Stimulated activated CD8-positive, alpha-beta memory T cell treated with anti-CD3 and anti-CD28 coated beads, Interleukin-7, amount 100 ng/mL, for 1 hour (primary cell): ENCODE measurements around the gene ANXA6.

ENCODE experiments used
- DNase-seq, 2 donors: peaks; one replicate each; pipeline ENCODE4 v3.0.0-alpha.2; 2020; ENCODE audit warnings: low read depth in 2 of 2

Gene ANXA6

DNA sequence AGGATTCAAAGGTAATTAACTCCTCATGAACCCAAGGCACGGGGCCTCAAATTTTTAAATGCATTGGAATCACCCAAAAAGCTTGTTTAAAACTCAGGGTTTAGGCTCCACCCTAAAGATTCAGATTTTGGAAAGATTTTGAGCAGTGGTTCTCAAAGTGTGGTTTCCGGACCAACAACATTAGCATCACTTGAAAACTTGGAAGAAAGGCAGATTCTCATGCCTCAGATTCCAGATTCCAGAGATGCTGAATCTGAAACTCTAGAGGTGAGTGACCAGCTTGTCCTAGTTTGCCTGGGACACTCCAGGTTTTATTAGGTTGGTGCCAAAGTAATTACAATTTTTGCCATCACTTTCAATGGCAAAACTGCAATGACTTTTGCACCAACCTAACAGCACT is 52.0 kb downstream of the ANXA6 start:
- no peak for DNase-seq

DNA sequence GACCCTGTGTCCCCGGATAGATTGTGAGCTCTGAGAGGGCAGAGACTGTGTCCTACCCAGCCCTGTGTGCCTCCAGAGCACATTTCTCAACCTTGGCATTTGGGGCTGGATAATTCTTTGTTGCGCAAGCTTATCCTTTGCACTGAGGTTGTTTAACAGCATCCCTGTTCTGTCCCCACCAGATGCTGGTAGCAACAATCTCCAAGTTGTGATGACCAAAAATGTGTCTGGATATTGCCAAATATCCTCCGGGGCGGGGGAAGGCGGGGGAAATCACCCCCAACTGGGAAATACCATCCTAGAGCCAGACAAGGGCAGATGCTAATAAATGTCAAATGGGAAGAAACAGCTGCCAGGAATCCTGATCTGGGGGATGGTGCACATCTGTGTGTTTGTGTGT is 52.8 kb downstream of the ANXA6 start:
- DNase-seq: no peak

DNA sequence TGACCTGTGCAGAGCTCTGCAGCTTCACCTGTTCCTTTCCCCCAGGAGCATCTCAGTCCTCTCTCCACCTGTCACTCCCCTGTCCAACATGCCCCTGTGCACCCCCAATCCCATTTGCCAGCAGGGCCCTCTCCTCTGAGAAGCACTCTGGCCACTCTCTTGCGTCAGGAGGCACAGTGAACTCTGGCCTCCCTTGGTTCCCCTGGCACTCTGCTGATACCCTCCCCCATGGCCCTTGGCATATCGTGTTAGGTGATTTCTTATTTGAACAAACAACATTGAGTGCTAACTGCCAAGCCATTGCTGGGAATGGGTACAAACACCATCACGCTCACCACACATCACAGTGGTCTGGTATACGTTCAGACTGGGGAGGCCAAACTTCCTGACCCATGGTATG is 55.8 kb downstream of the ANXA6 start:
- no peak for DNase-seq

DNA sequence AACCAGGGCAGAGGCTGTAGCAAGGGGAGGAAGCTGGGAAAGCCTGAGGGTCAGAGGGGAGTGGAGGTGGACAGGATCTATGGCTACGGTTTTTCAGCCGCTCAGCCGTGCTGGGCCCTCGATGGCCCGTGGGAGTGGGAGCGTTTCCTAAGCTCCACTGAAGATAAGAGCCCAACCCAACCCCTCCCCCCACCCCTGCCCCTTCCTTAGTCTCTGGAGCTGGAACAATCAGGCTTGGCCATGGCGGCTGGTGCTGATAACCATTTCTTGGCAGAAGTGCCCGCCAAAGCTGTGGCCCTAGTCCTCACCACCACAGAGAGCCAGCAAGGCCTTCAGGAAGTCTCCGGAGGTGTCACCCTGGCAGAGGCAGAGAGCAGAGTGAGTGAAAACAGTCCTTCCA is 56.4 kb downstream of the ANXA6 start:
- no peak for DNase-seq

DNA sequence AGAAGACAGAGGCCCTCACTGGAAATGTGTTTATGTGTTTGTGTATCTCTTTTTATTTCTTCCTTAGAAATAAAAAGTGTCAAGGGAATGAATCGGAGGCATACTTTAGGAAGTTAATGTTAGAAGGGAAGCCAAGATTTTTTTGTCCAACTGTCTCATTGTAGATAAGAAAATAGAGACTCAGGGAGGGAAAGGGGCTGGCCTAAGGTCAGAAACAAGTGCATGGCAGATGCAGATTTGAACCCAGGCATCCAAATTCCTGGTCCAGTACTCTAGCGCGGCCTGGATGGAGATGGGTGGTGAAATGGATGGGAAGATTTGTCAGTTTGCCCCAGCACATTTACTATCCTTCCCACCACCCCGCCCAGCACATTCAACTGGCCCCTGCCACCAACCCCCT is 56.9 kb downstream of the ANXA6 start:
- DNase-seq: no peak

DNA sequence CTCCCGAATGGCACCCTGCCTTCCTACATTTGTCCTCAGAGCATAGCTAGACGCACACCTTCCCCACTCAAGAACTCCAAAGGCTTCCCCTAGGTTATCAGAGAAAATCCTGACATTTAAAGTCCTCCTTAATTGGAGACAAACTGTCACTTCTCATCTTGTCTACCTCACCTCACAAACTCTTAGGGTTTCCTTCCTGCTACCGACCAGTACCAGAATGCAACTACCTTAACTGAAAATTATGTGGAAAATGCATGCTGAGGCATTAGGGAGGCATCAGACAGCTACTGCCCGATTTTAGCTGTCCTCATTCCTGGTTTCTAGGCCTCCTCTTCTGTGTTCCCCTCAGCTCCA is 58.8 kb downstream of the ANXA6 start:
- DNase-seq: no peak

DNA sequence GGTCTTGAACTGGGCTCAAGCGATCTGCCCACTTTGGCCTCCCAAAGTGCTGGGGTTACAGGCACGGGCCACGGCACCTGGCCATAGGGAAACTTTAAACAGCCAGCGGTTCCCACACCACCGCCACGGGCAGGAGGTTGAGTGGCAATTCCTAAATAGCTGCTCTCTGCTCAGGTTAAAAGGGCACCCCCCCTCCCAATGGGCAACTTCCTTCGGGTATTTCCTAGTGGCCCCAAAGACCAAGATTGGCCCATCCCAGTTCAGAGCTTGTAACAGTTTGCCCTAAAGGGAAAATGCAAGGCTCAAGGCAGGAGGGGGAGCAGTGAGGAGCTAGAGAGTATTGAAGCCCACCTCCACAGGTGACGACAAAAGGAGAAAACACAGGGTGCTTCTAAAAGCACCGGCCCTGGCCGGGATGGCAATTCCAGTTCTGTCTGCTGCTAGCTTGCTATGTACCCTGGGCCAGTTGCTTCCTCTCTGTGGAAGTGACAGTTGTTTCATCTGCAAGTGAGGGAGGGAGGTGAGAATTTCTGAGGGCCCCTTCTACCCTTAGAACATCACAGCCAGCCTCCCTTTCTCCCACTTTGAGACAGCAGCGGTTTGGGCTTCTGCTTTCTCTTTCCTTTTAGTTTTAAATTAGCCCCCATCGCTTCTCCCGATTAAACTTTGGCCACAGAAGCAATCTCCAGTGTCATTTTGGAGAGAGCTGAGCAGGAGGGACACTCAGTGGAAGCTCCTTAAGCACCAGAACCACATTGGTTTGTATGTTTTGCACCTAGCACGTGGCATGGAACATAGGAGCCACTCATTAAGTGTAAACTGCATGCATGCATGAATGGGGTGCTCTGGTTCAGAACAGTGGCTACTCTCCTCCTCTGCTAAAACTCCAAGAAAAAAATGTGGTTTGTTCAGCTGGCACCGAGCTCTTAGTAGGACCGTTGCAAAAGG is 59.5 kb downstream of the ANXA6 start:
- no peak for DNase-seq

DNA sequence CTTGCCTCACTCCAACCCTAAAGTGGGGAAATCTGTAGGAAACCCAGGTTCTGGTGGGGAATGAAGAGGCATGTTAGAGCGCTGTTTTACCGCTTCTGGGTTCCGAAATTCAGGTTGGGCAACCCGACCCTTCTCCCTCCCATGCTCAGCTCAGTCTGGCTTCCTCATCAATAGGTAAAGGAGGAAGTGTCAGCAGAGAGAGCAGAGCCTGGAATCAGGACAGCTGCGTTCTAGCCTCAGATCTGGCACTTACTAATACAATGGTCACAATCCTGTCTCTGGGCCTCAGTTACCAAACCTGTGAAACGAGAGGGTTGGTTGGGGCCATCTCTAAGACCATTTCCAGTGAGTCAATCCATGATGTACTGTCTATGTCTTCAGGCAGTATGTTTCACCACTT is 60.5 kb downstream of the ANXA6 start:
- no peak for DNase-seq

DNA sequence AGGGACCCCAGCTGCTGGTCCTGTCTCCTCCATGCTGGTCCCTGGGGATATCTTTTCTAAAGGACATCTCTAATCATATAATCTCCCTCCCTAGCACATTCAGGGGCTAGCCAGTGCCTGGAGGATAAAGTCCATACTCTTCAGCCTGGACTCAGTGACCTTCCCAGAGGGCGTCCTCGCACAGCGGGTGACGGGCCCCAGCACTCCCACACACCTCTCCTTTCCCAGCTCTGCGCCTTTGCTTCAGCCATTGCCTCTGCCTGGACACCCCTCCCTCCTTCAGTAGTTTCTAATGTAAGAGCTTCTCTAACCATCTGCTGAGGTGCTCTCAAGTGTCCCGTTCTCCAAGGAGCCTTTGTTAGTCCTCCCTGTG is 61.6 kb downstream of the ANXA6 start:
- DNase-seq: no peak

DNA sequence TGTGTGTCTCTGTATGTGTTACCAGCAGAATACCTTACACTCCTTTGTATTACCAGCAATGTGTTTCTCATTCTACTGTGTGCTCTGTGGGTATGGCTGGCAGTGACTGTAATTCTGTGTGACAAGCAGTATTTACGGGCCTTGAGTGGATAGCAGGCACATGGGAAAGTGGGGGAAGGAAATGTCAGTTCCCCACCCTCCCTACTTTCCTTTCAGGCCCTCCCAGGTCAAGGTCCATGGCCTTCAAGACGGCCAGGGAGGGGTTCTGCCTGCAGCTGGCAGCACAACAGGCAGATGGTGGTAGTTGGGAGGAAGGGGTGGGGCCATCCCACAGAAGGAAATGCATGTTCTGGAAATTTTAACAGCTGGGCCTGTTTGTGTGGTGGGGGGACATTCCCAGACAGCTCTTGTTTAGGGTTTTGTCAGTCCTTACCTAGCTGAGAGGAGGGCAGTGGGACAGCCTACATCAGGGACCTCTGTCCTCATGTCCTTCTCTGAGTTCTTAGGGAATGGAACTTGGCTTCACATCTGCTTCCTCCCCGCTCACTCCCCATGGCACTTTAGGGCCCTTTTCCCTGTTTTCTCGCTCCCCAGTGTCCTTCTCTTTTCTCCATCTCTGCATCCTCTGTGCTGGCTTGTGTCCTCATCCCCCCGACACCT is 62.1 kb downstream of the ANXA6 start:
- DNase-seq: no peak

DNA sequence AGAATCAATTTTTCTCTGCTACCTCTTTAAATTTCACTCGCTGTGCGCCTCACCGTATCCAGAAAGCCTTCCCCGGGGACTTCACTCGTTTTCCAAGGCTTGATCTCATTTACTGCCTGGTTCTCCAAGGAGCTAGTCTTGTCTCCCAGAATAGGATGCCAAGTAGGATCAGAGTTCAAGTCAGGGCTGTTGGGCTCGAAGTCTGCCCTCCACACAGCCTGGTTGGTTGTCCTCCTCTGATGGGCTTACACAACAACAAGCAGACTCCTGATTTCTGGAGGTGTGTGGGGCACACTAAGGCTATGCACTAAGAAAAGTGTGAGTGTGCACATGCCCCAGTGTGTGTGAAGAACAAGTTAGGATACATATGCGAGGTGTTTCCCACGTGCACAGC is 62.7 kb downstream of the ANXA6 start:
- no peak for DNase-seq

DNA sequence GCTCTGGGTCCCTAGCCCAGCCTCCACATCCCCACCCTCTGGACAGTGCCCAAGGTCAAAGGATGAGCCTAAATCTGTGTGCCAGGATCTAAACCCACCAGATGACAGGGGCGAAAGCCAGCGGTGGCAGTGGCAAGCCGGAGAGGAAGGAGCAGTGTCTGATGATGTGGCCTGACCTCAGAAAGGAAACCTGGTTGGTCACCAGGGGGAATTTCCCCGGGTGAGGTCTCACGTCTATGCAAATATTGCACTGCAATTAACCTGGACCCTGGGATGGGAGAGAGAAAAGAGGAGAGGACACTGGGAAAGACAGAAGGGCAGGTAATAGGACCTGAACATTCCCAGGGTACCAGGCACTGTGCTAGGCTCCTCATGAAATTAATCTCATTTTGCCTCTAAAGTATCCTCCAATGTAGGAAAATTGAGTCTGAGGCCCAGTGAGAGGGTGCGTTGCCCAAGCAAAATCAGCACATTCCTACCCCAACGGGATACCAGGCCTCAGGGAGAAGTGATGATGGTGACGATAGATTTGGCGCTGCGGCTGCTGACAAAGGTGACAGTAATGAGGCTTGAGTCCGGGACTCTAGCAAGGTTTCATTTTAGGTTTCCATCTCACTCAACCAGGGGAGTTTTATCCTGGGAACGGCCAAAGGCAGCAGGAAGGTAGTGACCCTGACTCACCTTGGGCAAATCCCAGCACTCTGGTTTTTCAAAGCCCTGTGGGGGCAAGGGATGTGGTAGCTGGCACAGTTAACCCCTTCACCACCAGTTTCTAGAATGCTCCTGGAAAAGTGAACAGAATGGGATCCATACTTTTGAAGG is 63.3 kb downstream of the ANXA6 start:
- peak; percentile 25 to 36 for DNase-seq

DNA sequence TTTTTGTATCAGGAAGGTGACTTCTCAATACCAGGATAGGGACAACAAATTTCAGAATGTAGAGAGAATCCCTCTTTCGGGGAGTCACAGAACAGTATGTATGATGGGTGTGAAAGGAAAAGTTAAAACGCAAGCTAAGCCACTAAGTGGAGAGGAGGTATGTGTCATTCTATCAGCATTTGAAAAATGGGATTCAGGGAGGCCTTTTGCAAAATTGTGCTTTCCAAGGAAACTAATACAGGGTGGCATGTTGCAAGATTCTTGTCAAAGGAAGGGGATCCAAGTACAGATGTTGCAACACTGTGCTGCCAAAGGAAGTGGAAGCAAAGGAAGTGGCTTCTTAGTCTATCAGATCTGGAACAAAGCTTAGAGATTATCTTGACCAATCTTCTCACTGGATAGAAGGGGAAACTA is 64.1 kb downstream of the ANXA6 start:
- DNase-seq: no peak

DNA sequence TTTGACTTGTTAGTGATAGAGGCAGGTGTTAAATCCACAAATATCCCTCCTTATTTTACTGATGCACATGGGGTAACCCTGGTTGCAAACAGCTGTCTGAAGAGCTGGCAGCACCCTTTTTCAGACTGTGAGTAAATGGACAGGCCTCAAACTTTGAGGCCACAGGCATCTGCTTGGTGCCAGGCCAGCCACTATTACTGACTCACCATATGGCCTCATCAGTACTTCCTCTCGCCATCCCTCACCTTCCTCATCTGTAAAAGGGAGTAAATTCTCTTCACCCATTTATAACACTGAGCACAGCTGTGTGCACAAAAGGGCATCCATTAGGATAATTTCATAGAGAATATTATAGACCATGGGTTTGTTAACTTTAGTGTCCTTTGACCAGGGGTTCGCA is 64.8 kb downstream of the ANXA6 start:
- no peak for DNase-seq

DNA sequence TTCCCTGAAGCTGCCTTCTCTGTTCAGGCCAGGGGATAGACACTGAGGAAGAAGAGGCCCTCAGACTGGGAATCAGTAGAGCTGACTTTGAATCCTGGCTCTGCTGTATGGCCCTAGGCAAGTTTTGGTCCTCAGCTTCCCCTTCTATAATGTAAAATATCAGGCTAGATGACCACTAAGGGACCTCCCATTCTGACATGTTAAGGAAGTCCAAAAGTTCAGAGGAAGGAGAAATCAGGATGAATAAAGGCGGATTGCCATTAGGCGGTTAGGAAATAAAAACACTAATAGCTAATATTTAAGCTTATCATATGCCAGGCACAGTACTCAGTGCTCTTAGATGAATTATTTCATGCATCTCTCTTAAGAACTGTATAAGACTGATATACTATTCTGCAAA is 67.9 kb downstream of the ANXA6 start:
- no peak for DNase-seq

DNA sequence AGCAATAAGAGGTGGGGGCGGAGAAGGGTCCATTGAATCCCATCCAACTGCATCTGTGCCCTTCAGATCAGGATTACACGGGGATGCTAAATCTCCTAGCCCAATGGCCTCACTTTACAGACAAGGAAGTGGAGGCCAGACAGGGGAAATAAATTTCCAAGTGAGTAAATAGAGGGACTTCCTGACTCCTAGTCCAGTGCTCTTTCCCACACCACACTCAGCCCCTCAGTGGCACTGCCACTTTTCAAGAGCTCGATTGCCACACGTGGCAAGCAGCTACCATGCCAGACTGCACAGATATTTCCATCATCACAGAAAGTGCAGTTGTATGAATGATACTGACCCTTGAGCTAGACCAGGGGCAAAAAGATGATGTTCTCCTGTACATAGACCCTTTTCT is 68.6 kb downstream of the ANXA6 start:
- no peak for DNase-seq

DNA sequence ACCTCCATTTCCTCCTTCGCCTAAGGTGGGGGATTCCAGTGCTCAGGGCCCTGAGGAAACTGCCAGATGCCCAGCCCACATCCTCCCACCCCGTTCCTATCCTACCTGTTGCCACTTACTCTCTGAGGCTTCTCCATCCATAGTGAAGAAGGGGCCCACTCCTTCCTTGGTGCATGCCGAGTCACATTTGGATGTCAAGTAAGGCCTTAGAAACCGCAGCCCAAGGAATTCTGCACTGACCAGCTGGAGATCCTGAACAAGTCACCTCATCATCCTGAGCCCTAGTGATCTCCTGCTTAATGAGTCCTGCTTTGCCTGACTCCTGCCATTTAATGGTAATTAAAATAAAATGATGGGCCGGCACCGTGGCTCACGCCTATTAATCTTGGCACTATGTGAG is 70.1 kb downstream of the ANXA6 start:
- DNase-seq: no peak

DNA sequence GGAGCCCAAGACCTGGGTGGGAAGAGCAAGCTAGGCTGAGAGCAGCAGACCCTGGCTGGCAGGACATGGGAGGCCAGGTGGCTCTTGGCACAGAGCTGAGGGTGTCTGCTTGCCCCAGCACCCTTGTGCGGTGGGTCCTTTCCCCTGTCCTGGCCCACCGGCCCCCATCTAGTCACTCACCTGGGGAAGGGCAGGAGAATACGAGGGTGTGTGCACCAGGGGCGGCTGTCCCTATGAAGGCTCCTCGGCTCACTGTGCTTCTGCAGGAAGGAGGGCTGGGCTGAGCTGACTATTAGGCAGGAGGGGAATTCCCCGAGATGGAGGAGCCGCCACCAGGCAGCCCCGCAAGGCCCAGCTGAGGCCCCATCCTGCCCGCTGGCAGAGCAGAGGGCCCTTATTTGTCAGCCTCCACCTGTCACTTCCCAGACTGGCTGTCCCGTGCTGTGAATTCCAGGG is 70.6 kb downstream of the ANXA6 start:
- peak; percentile 18 to 39 for DNase-seq

DNA sequence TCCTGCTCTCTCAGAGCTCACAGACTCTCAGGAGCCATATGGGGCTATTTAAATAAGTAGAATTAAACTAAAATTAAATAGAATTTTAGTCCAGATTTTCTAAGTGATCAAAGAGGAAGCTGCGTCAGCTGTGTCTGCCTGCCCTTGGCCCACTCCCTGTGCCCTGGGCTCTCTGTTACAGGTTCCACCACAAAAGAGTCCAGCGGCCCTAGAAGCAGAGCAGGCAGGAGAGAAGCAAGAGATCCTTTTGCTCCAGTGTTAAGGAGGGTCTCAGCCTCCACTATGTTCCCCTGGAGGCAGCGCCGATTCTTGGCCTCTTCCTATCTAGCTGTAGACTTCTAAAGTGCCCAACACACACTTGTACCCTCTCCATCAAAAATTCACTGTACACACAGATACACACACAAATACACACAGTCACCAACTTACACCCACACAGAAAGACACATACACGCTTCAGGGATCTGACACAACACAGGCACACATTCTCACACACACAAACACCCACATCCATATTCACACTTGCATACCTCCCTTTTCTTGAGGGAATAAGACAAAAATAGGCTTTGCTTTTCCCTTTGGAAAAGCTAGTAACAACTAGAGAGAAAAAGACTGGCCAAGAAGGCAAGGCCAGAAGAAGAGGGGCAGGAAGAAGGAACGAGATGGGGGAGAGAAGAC is 71.2 kb downstream of the ANXA6 start:
- DNase-seq: no peak

DNA sequence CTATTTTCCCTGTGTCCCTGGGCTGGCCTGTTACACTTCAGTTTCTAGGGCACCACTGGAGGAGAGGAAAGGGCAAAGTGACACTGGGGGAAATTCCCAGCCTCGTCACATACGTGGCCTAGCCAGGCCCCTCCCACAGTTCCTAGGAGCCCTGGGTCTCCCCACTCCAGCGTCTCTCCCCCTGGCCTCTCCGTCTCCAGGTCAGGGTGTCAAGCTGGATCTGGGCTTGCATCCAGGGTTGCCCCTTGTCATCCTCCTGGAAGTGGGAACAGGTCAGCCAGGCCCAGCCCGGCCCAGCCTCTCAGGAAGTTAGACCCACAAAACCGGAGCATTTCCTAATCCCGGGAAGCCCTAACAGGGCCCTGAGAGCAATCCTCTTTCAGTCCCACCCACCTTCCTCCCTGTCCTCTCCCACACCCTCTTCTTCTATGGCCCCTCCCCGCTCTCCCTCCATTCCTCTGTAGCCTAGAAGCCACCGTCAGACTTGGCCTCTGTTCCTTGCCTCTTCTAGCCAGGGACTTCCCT is 72.0 kb downstream of the ANXA6 start:
- DNase-seq: no peak

DNA sequence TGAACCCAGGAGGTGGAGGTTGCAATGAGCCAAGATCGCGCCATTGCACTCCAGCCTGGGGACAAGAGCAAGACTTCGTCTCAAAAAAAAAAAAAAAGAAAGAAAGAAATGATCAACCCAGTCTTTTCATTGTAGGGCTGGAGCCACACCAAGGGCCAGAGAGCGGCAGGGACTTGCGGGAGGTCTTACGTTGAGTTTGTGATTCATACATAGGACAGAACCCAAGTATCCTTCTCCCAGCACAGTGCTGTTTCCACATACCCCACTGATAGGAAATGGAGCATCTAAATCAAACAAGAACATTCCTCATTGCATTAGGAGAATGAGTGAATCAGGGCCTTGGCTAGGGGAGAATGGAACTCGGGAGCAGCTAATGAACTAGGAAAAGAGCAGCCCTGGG is 73.2 kb downstream of the ANXA6 start:
- no peak for DNase-seq
